Measurements from ENCODE around the gene DUSP8.

Gene DUSP8

DNA sequence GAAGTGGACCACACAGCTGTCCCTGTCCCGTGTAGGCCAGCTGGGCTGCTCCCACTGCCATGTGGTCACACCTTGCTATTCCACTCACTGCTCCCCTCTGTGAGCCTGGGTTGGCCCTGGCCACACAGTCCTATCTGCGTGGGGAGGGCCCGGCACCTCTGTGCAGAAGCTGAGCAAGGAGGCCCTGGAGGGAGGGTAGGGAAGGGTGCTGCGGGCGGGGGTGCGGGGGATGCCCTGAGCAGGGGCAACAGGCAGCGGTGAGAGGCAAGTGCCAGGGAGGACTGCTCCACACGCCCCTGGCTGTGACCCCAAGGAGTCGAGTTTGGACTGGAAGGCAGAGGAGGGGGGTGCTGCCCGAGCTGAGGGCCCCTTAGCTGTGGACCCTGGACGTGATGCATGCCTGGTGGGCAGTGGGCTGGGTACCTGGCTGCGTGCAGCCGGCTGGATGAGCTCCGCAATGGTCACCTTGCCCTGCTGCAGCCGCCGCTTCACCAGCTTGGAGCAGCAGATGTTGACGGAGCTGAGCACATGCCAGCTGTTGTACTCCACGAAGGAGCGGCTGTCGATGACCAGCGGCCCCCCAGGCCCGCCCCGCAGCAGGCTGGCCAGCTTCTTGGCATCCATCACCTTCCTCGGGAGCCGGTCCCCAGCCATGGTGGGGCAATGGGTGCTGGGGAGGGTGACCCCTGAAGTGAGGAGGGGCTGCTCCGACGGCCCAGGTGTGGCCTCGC is 6.7 kb downstream of the DUSP8 start:
- no peak for DNase-seq (ENCODE audit: low spot score)

DNA sequence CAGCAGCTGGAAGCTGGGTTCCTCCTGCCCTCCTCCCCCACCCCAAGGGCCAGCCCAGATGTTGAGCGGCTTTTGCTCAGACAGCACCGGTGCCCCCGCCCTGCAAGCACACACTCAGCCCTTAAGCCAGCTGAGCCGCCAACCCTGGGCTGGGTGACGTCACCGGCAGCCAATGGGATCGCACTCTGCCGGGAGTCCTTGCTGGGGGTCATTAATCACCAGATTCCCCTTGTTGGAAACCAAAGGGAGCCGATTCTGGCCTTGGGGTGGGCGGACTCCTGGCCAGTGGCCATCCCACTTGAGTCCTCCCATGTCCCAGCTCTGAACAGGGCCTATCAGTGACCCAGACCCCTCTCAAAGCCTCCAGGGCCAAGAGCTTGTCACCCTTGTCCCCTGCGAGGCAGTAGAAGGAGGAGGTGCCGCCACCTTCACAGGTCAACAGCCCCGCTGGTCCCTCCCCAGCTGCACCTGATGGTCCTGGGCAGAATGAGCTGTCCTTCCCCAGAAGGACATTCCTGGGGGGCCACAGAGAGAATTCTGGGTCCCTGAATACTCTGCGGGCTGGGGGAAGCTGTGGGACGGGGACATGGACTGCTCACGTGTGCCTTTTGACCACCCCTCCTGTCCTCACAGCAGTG is 7.4 kb downstream of the DUSP8 start:
- no peak for DNase-seq (ENCODE audit: low spot score)

DNA sequence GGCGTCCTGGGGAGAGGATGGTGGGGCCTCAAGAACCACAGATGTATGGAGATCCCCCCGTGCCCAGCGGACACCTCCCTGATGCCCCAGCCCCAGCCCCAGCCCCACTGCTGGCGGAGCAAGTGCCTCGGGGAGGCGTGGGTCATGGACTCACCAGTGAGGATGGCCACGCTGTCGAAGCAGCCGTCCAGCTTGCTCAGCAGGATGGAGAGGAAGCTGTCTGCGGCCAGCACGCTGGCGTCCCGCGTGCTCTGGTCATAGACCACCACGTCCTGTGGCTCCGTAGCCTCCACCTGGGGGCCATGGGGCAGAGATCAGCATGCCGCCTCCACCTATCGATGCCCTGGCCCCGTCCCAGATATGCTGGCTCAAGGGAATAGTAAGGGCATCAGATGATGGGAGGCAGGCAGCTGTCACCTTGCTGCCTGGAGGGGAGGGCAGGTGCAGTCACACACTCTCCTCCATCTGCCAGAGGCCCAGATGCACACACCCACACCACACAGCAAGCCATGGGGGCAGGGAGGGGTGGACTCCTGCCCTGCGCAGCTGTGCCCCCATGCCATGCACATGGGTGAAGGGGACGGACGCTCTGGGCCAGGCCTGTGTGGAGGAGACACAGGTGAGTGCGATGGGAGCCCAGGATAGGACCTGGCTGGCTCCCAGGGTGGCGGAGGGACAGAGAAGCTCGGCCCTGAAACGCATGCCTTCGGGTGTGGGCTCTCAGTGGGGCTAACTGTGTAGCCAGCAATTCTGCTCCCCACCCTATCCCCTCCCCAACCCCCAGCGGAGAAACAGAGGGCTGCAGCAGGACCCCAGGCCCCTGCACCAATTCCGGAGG is 8.2 kb downstream of the DUSP8 start:
- DNase-seq (ENCODE audit: low spot score), result no peak

DNA sequence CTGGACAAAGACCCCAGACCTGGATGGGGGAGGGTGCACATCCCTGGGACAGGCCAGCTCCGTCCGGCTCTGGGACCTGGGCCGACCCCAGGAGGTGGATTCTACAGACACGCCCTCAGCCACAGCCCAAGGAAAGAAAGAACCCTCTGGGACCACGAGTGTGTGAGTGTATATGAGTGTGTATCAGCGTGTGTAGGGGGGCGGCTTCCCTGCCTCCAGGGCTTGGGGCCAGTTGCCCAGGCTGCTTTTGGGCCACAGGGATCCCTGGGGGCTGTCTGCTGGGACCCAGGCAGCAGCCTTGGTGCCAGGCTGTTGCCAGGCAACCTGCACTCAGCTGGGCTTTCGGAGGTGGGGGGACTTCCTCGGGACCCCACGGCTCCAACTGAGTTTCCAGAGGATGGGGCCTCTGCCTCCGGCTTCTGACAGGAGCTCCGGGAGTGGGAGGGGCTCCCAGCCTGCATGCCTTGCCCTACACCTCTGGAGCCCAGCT is 8.9 kb downstream of the DUSP8 start:
- DNase-seq (ENCODE audit: low spot score), result no peak

GRCh38 chr11:1562469-1563148 is 9.5 kb downstream of the DUSP8 start:
- no peak for DNase-seq (ENCODE audit: low spot score)

DNA sequence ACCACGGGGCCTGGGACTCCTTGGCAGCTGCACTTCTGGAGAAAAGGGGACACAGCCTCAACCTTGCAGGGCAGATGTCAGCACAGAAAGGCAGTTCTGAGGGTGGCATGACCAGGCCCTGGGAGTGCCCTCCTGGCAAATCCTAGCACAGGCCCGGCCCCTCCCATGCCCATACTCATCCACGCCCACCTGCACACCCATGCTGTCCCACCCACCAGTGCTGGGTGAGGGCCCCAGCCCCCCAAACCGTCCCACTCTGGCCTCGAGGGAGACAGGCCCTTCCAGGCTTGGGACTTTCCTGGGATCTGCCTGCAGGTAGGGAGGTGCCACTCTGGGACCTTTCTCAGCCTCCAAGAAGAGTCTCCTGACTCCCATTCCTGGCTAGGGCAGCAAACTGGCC is 10.1 kb downstream of the DUSP8 start:
- DNase-seq (ENCODE audit: low spot score), result no peak

GRCh38 chr11:1561266-1561665 is 10.8 kb downstream of the DUSP8 start:
- DNase-seq (ENCODE audit: low spot score), result no peak

DNA sequence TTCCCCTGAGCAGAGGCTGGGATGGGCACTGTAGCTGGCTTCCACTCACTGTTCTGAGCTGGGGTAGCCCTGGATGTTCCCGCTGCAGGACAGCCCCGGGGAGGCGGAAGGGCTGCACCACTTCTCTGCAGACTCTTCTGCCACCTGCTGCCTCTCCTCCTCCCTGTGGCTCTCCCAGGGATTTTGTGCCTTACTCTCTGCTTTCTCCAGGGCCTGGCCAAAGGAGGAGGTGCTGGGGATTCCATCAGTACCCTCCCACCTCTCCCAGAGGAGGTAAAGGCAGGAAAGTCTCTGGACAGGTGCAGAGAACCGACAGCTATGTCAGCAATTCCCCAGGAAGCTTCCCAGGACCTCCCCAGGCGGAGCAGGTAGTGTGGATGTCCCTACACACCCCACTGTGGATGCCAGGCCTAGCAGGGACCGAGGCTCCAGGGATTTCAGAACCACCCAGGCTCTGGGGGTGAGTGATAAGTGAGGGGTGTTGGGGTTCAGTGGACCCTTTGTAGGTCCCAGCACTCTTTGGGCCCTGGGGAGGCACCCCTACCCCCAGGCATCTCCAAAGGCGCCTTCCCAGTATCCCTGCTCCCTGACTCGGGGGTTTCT is 11.3 kb downstream of the DUSP8 start:
- DNase-seq (ENCODE audit: low spot score), result no peak

GRCh38 chr11:1560002-1560648 is 11.9 kb downstream of the DUSP8 start:
- no peak for DNase-seq (ENCODE audit: low spot score)

GRCh38 chr11:1559111-1559951 is 12.7 kb downstream of the DUSP8 start:
- no peak for DNase-seq (ENCODE audit: low spot score)

DNA sequence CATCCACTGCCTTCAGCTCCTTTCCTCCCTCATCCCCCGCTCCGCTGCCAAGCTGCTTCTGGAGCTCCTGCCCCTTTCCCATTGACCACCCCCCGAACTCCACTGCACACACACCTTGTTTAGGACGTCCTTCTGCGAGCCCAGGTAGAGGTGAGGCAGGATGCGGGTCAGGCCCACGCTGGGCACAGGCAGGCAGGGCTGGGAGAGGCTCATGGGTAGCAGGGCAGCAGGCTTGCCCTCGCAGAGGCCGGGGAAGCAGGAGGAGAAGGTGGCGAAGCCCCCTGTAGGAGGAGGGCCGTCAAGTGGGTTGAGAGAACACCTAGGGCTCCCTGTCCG is 13.3 kb downstream of the DUSP8 start:
- no peak for DNase-seq (ENCODE audit: low spot score)

GRCh38 chr11:1557904-1558774 is 13.9 kb downstream of the DUSP8 start:
- DNase-seq (ENCODE audit: low spot score), result no peak

- no peak for DNase-seq (ENCODE audit: low spot score)
These were observed 14.8 kb downstream of the DUSP8 start for GRCh38 chr11:1557051-1557884.

- DNase-seq (ENCODE audit: low spot score), result no peak
These were observed 15.7 kb downstream of the DUSP8 start for GRCh38 chr11:1556278-1556902.

- DNase-seq (ENCODE audit: low spot score), result no peak
These were observed 16.3 kb downstream of the DUSP8 start for GRCh38 chr11:1555713-1556153.

- DNase-seq (ENCODE audit: low spot score), result no peak
These were observed 16.9 kb downstream of the DUSP8 start for GRCh38 chr11:1554981-1555712.
